ENCODE data around the gene TIMP3. TPM values are rescaled to one million over a fixed set of nuclear protein-coding genes. Genes with fewer than 3 reads are reported as not detected.

TIMP3 gene
- total RNA-seq, 1 experiment from 2014 or later: 3.3 TPM

GRCh38 chr22:32760396-32760795, 41.1 kb upstream of the TIMP3 start (continued):
- TF ChIP-seq, protein P1, sequence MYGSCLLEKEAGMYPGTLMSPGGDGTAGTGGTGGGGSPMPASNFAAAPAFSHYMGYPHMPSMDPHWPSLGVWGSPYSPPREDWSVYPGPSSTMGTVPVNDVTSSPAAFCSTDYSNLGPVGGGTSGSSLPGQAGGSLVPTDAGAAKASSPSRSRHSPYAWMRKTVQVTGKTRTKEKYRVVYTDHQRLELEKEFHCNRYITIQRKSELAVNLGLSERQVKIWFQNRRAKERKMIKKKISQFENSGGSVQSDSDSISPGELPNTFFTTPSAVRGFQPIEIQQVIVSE (CRISPR knock-in tag; IDR thresholded peaks at IDR 0.05; ENCODE audit: borderline replicate concordance): no peak
- TF ChIP-seq NFATC4 (CRISPR knock-in tag; IDR thresholded peaks at IDR 0.05) (no peak), ERG (CRISPR knock-in tag; IDR thresholded peaks at IDR 0.05) (no peak)
- TF ChIP-seq, protein P2, sequence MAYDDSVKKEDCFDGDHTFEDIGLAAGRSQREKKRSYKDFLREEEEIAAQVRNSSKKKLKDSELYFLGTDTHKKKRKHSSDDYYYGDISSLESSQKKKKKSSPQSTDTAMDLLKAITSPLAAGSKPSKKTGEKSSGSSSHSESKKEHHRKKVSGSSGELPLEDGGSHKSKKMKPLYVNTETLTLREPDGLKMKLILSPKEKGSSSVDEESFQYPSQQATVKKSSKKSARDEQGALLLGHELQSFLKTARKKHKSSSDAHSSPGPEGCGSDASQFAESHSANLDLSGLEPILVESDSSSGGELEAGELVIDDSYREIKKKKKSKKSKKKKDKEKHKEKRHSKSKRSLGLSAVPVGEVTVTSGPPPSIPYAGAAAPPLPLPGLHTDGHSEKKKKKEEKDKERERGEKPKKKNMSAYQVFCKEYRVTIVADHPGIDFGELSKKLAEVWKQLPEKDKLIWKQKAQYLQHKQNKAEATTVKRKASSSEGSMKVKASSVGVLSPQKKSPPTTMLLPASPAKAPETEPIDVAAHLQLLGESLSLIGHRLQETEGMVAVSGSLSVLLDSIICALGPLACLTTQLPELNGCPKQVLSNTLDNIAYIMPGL (CRISPR knock-in tag; IDR thresholded peaks at IDR 0.05): no peak

- no peak for ATAC-seq
- POLR2A ChIA-PET: no interaction called here
- no peak overlapping the region for H3K27ac Mint-ChIP-seq
Measured at GRCh38 chr22:32760815-32761214, 40.7 kb upstream of the TIMP3 start.

GRCh38 chr22:32761251-32761903, 40.1 kb upstream of the TIMP3 start:
- DNase-seq (ENCODE audit: low spot score): no peak
- Mint-ChIP-seq H3K27ac (no peak overlapping the region), H3K27me3 (ENCODE audit: low read depth) (no peaks in the 10 kb centered on the region; the same call in 1 of the 2 replicates), H3K4me1 (peaks cover 21% of the 10 kb centered on the region), H3K9me3 (no peaks in the 10 kb centered on the region), H3K4me3 (no peak overlapping the region), H3K36me3 (no peaks in the 10 kb centered on the region)
- ATAC-seq: no peak
- ChIA-PET CTCF (interaction anchor here (1.4 to 1.6 kb wide), 3 partner anchors 15 to 36 kb away, joined by 4 to 6 read pairs (median 4); no protein-coding TSS in a partner anchor), POLR2A (no interaction called here)
- TF ChIP-seq USF1 (CRISPR knock-in tag; IDR thresholded peaks at IDR 0.05) (no peak), ZBTB43 (CRISPR knock-in tag; IDR thresholded peaks at IDR 0.05) (no peak), SMAD3 (CRISPR knock-in tag; IDR thresholded peaks at IDR 0.05; ENCODE audit: borderline replicate concordance) (no peak), STAT6 (CRISPR knock-in tag; conservative IDR thresholded peaks at IDR 0.05; ENCODE audit: low read depth) (no peak)
- TF ChIP-seq, protein P3, sequence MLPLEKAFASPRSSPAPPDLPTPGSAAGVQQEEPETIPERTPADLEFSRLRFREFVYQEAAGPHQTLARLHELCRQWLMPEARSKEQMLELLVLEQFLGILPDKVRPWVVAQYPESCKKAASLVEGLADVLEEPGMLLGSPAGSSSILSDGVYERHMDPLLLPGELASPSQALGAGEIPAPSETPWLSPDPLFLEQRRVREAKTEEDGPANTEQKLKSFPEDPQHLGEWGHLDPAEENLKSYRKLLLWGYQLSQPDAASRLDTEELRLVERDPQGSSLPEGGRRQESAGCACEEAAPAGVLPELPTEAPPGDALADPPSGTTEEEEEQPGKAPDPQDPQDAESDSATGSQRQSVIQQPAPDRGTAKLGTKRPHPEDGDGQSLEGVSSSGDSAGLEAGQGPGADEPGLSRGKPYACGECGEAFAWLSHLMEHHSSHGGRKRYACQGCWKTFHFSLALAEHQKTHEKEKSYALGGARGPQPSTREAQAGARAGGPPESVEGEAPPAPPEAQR (CRISPR knock-in tag; IDR thresholded peaks at IDR 0.05): no peak

More at GRCh38 chr22:32760815-32761214, 40.7 kb upstream of the TIMP3 start:
- H3K4me1 Mint-ChIP-seq: peaks cover 21% of the 10 kb centered on the region
- no peak for DNase-seq (ENCODE audit: low spot score)
- no peaks in the 10 kb centered on the region; the same call in 1 of the 2 replicates for H3K27me3 Mint-ChIP-seq (ENCODE audit: low read depth)
- H3K4me3 Mint-ChIP-seq: no peak overlapping the region
- peaks cover under 1% of the 10 kb centered on the region; the same call in 1 of the 2 replicates for H3K9me3 Mint-ChIP-seq
- TF ChIP-seq PRDM15 (CRISPR knock-in tag; IDR thresholded peaks at IDR 0.05): no peak
- TF ChIP-seq ZNF396 (CRISPR knock-in tag; IDR thresholded peaks at IDR 0.05; ENCODE audit: borderline replicate concordance): no peak
- CTCF ChIA-PET: interaction anchor here (1.4 to 1.6 kb wide), 3 partner anchors 15 to 36 kb away, joined by 4 to 6 read pairs (median 4); no protein-coding TSS in a partner anchor
- H3K36me3 Mint-ChIP-seq: no peaks in the 10 kb centered on the region
